GM23338 (cell line): ENCODE measurements around the gene FAT1. TPM values are rescaled to one million over a fixed set of nuclear protein-coding genes. Genes with fewer than 3 reads are reported as not detected.

Source experiments
- ATAC-seq: fragments of 200-7000 bp; cut with Tn5 transposase; 3 replicates; pipeline ENCODE4 v1.9.1; 2020
- DNase-seq: peaks from one replicate; pipeline ENCODE4 v3.0.0-alpha.2; 2015; ENCODE audit warnings: low spot score
- H2AFZ ChIP-seq: fragments of 200-600 bp; sonication (generic); 2 replicates; pipeline ENCODE4 v1.8.0; 2016; ENCODE audit warnings: antibody characterized with exemption, mild to moderate bottlenecking, moderate library complexity
- H3F3A ChIP-seq: fragments of 200-600 bp; sonication (generic); replicated peaks from 2 replicates; pipeline ENCODE4 v1.8.0; 2017; ENCODE audit warnings: antibody characterized with exemption, mixed run types, low read depth
- H3K27ac ChIP-seq: fragments of 200-600 bp; sonication (generic); 2 replicates; pipeline ENCODE4 v1.6.1; 2016; ENCODE audit warnings: low read depth
- H3K27me3 ChIP-seq: fragments of 200-600 bp; sonication (generic); 2 replicates; pipeline ENCODE4 v1.8.0; 2016; ENCODE audit warnings: mild to moderate bottlenecking, mixed run types, moderate library complexity; ENCODE audit not compliant: insufficient read depth
- H3K36me3 ChIP-seq: fragments of 200-600 bp; sonication (generic); 2 replicates; pipeline ENCODE4 v1.8.0; 2016; ENCODE audit warnings: mild to moderate bottlenecking; ENCODE audit not compliant: insufficient read depth
- H3K4me1 ChIP-seq: fragments of 200-600 bp; sonication (generic); 2 replicates; pipeline ENCODE4 v1.8.0; 2016; ENCODE audit warnings: mild to moderate bottlenecking, moderate library complexity; ENCODE audit not compliant: insufficient read depth
- H3K4me2 ChIP-seq: fragments of 200-600 bp; sonication (generic); 2 replicates; pipeline ENCODE4 v1.7.1; 2017; ENCODE audit warnings: mixed run types
- H3K4me3 ChIP-seq: fragments of 200-600 bp; sonication (generic); 2 replicates; pipeline ENCODE4 v1.6.1; 2016; ENCODE audit warnings: mixed run types
- H3K79me2 ChIP-seq: fragments of 200-600 bp; sonication (generic); replicated peaks from 2 replicates; pipeline ENCODE4 v1.8.0; 2017; ENCODE audit warnings: mild to moderate bottlenecking; ENCODE audit not compliant: insufficient read depth
- H3K9me2 ChIP-seq: fragments of 200-600 bp; sonication (generic); 2 replicates; pipeline ENCODE4 v1.8.0; 2017; ENCODE audit not compliant: insufficient read depth
- H4K20me1 ChIP-seq: fragments of 200-600 bp; sonication (generic); replicated peaks from 2 replicates; pipeline ENCODE4 v1.8.0; 2017; ENCODE audit warnings: mild to moderate bottlenecking; ENCODE audit not compliant: insufficient read depth
- H3K27ac Mint-ChIP-seq: 2 replicates; pipeline ENCODE4 v1.8.0; 2020; ENCODE audit warnings: inconsistent platforms, mild to moderate bottlenecking, moderate library complexity, mixed read lengths
- H3K27me3 Mint-ChIP-seq: 3 replicates; pipeline ENCODE4 v1.8.0; 2022; ENCODE audit warnings: low read depth, mild to moderate bottlenecking, moderate library complexity, mixed read lengths, inconsistent platforms; ENCODE audit not compliant: insufficient read depth, poor library complexity
- H3K36me3 Mint-ChIP-seq: 3 replicates; pipeline ENCODE4 v1.8.0; 2021; ENCODE audit warnings: low read depth, mild to moderate bottlenecking, inconsistent platforms, moderate library complexity, mixed read lengths
- H3K4me1 Mint-ChIP-seq: 3 replicates; pipeline ENCODE4 v1.8.0; 2020; ENCODE audit warnings: mild to moderate bottlenecking, inconsistent platforms, mixed read lengths
- H3K4me3 Mint-ChIP-seq: 3 replicates; pipeline ENCODE4 v1.8.0; 2021; ENCODE audit warnings: moderate library complexity, mild to moderate bottlenecking, inconsistent platforms, mixed read lengths
- H3K9me3 Mint-ChIP-seq: 3 replicates; pipeline ENCODE4 v1.8.0; 2020; ENCODE audit warnings: moderate library complexity, mild to moderate bottlenecking, inconsistent platforms, mixed read lengths
- CREB1 ChIP-seq: fragments of 250-450 bp; sonication (Bioruptor Pico); IDR thresholded peaks from 2 replicates; pipeline ENCODE4 v1.5.0; 2020; ENCODE audit warnings: low read depth, mild to moderate bottlenecking, moderate library complexity
- CTCF ChIP-seq, 2 experiments: fragments of 200-600 bp in 1 of 2; sonication (generic) in 1 of 2; conservative IDR thresholded peaks; 2 replicates each; pipeline versions ENCODE4 v1.5.1 to v1.6.1; 2016 to 2017; ENCODE audit warnings: antibody characterized with exemption in 2 of 2, low read depth in 2 of 2, mild to moderate bottlenecking in 2 of 2, moderate library complexity in 1 of 2
- ETS1 ChIP-seq: IDR thresholded peaks from 2 replicates; pipeline ENCODE4 v1.6.1; 2016; ENCODE audit warnings: antibody characterized with exemption
- EZH2 ChIP-seq: fragments of 200-600 bp; sonication (generic); IDR thresholded peaks from one replicate; pipeline ENCODE4 v1.8.0; 2017; ENCODE audit warnings: antibody characterized with exemption, mild to moderate bottlenecking, low read depth; ENCODE audit not compliant: unreplicated experiment
- EZH2phosphoT487 ChIP-seq: fragments of 200-600 bp; sonication (generic); IDR thresholded peaks from one replicate; pipeline ENCODE4 v1.8.1; 2018; ENCODE audit warnings: antibody characterized with exemption; ENCODE audit not compliant: unreplicated experiment
- JUNB ChIP-seq: IDR thresholded peaks from one replicate; pipeline ENCODE4 v1.6.1; 2016; ENCODE audit warnings: antibody characterized with exemption; ENCODE audit not compliant: unreplicated experiment
- NANOG ChIP-seq: IDR thresholded peaks from 2 replicates; pipeline ENCODE4 v1.6.1; 2016; ENCODE audit warnings: antibody characterized with exemption, borderline replicate concordance
- POLR2AphosphoS5 ChIP-seq: IDR thresholded peaks from 2 replicates; pipeline ENCODE4 v1.6.1; 2016; ENCODE audit warnings: antibody characterized with exemption, low read depth
- REST ChIP-seq: IDR thresholded peaks from one replicate; pipeline ENCODE4 v1.6.1; 2018; ENCODE audit warnings: antibody characterized with exemption; ENCODE audit not compliant: unreplicated experiment
- STAT1 ChIP-seq: IDR thresholded peaks from one replicate; pipeline ENCODE4 v1.6.1; 2016; ENCODE audit warnings: antibody characterized with exemption; ENCODE audit not compliant: unreplicated experiment
- ZNF114 ChIP-seq: fragments of 250-450 bp; sonication (Bioruptor Pico); IDR thresholded peaks from 2 replicates; pipeline ENCODE4 v1.5.0; 2020; ENCODE audit warnings: mild to moderate bottlenecking, moderate library complexity
- ZNF331 ChIP-seq: fragments of 250-450 bp; sonication (Bioruptor Pico); IDR thresholded peaks from 2 replicates; pipeline ENCODE4 v1.5.0; 2020; ENCODE audit warnings: low read depth, mild to moderate bottlenecking, moderate library complexity
- ZNF462 ChIP-seq: fragments of 250-450 bp; sonication (Bioruptor Pico); IDR thresholded peaks from 2 replicates; pipeline ENCODE4 v1.5.0; 2020; ENCODE audit warnings: mild to moderate bottlenecking, moderate library complexity
- polyA plus RNA-seq: library from polyadenylated mRNA; unstranded; fragments of >200 nt; fragmentation: Nextera tagmentation; extraction: Ambion mirVana; gene quantifications from 2 replicates; pipeline ENCODE4 v1.2.1, GENCODE V29; 2016
- total RNA-seq: library from RNA; depleted of rRNA; stranded (reverse); fragments of >200 nt; shearing (Covaris generic); gene quantifications from 2 replicates; pipeline ENCODE4 v1.2.3, GENCODE V29; 2014

Gene FAT1
- total and polyA plus RNA-seq, 2 experiments from 2014 or later: 37.6 to 137 TPM

- H3K79me2 ChIP-seq: peaks cover 8% of the 10 kb centered on the region
- H3K9me3 Mint-ChIP-seq: no peaks in the 10 kb centered on the region; the same call in 2 of the 3 replicates
- no peak overlapping the region for H3K27ac ChIP-seq
- no peak overlapping the region for H3K4me3 Mint-ChIP-seq
- H4K20me1 ChIP-seq: no peaks in the 10 kb centered on the region
- peaks cover 14% of the 10 kb centered on the region for H3K36me3 Mint-ChIP-seq
- peaks cover 9% of the 10 kb centered on the region for H3K27me3 Mint-ChIP-seq
- no peak for DNase-seq
- 0 out of 2 replicates have a peak overlapping the region, but pooled peaks have one; percentile 42 for H3K27ac Mint-ChIP-seq
- no peak overlapping the region for H2AFZ ChIP-seq
- H3K4me1 ChIP-seq: peaks cover 12% of the 10 kb centered on the region
- no peaks in the 10 kb centered on the region for H3K36me3 ChIP-seq
- H3F3A ChIP-seq: no peaks in the 10 kb centered on the region
- no peak overlapping the region for H3K4me3 ChIP-seq
- H3K4me1 Mint-ChIP-seq: peaks cover 41% of the 10 kb centered on the region
- H3K4me2 ChIP-seq: no peak overlapping the region
- H3K27me3 ChIP-seq: no peaks in the 10 kb centered on the region
- TF ChIP-seq EZH2: no peak
- TF ChIP-seq STAT1: no peak
- no peak for TF ChIP-seq NANOG
- no peak for TF ChIP-seq ZNF331
- TF ChIP-seq ZNF462 (CRISPR knock-in tag): no peak
- no peak for TF ChIP-seq POLR2AphosphoS5
- TF ChIP-seq JUNB: no peak
- TF ChIP-seq CTCF (conservative IDR thresholded peaks at IDR 0.05; ENCODE audit: low read depth in 2 of 2): no peak
- TF ChIP-seq EZH2phosphoT487: no peak
- TF ChIP-seq CREB1: no peak
- no peak for TF ChIP-seq REST
- no peak for TF ChIP-seq ETS1
- TF ChIP-seq ZNF114: no peak
- no peaks in the 10 kb centered on the region for H3K9me2 ChIP-seq
- no peak; the same call in 1 of the 3 replicates for ATAC-seq
Observed at GRCh38 chr4:186643501-186644310, 80.0 kb downstream of the FAT1 start.
